ENCODE results near the gene DMAC2.
"Not testable (repeated sequence)": the region's sequence is repeated elsewhere in the genome, so short reads cannot be mapped to it uniquely, and the experiment has no call there.

DMAC2 gene

DNA sequence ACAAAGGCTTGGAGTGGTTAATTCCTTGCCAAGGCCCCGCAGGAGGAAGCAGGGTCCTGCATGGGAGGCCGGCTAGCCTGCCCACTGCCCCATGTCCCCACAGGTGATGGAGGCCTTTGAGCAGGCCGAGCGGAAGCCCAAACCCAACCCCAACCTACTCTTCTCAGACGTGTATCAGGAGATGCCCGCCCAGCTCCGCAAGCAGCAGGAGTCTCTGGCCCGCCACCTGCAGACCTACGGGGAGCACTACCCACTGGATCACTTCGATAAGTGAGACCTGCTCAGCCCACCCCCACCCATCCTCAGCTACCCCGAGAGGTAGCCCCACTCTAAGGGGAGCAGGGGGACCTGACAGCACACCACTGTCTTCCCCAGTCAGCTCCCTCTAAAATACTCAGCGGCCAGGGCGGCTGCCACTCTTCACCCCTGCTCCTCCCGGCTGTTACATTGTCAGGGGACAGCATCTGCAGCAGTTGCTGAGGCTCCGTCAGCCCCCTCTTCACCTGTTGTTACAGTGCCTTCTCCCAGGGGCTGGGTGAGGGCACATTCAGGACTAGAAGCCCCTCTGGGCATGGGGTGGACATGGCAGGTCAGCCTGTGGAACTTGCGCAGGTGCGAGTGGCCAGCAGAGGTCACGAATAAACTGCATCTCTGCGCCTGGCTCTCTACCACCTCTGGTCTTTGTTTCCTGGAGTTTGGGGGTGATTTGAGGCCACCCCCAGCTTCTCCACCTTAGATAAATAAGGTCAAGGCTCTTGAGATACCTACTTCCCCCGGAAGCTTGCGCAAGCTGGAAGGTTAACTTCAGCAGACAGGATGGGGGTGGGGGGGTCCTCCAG, 15.2 kb downstream of the DMAC2 start:
- no peak for DNase-seq (ENCODE audit: low read depth in 3 of 3, low spot score in 1 of 3)

GRCh38 chr19:41422955-41423354, 16.8 kb downstream of the DMAC2 start:
- no peak for DNase-seq (ENCODE audit: low read depth in 3 of 3, low spot score in 1 of 3)

GRCh38 chr19:41422456-41422855, 17.3 kb downstream of the DMAC2 start:
- DNase-seq (ENCODE audit: low read depth in 3 of 3, low spot score in 1 of 3) = no peak

GRCh38 chr19:41421973-41422372, 17.7 kb downstream of the DMAC2 start:
- no peak for DNase-seq (ENCODE audit: low read depth in 3 of 3, low spot score in 1 of 3)

- DNase-seq (ENCODE audit: low read depth in 3 of 3, low spot score in 1 of 3) = no peak
Measured at GRCh38 chr19:41421314-41421713, 18.4 kb downstream of the DMAC2 start.

DNA sequence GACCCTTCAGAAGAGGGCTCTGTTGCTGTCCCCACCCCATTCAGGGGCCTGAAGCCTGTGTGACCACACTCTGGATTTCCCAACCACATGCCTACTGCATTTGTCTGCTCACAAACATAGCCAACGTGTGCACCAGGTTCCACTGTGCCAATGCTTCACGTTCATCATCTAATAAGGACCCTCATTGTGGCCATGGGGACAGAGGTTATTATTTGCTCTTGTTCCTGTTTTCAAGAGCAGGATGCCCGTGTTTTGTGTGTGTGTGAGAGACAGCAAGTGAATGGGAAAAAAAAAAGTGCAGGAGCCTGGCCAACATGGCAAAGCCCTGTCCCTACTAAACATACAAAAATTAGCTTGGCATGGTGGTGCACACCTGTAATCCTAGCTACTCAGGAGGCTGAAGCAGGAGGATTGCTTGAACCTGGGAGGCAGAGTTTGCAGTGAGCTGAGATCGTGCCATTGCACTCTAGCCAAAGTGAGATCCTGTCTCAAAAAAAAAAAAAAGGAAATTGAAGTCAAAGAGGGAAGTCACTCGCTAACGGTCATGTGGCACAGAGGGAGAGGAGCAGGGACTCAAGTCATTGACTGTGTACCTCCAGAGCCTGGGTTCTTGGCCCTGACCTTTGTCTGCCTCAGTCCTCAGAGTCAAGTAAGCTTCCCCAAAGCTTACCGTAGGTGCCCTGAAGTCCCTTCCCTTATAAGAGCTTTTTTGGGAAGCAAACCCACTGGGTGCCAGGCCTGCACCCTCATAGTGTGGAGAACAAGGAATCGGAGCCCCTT, 19.4 kb downstream of the DMAC2 start:
- no peak for DNase-seq (ENCODE audit: low read depth in 3 of 3, low spot score in 1 of 3)

- DNase-seq (ENCODE audit: low read depth in 3 of 3, low spot score in 1 of 3) = no peak
Measured at GRCh38 chr19:41416194-41416674, 23.5 kb downstream of the DMAC2 start.

DNA sequence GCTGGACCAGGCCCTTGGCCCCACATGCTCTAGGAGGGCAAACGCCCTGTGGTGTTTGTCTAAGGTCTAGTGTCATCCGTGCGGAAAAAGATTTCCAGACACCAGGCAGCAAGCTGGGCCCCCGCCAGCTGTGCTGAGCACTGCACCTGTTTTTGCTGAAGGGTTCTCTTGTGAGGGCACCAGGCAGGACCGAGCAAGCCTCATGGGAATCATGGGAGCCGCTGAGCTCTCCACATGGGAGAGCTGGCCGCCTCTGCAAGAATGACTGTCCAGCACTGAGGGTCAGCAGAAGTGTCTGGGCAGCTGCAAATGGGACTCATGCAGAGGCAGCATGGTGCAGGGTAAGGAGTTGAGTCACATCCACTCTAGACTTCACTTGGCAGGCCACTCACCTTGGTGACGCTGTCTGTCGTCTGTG, 24.5 kb downstream of the DMAC2 start:
- no peak for DNase-seq (ENCODE audit: low read depth in 3 of 3, low spot score in 1 of 3)

- no peak for DNase-seq (ENCODE audit: low read depth in 3 of 3, low spot score in 1 of 3)
Measured at GRCh38 chr19:41414461-41414860, 25.3 kb downstream of the DMAC2 start.

GRCh38 chr19:41413947-41414346, 25.8 kb downstream of the DMAC2 start:
- DNase-seq (ENCODE audit: low read depth in 3 of 3, low spot score in 1 of 3) = no peak

GRCh38 chr19:41412953-41413352, 26.8 kb downstream of the DMAC2 start:
- no peak for DNase-seq (ENCODE audit: low read depth in 3 of 3, low spot score in 1 of 3)

DNA sequence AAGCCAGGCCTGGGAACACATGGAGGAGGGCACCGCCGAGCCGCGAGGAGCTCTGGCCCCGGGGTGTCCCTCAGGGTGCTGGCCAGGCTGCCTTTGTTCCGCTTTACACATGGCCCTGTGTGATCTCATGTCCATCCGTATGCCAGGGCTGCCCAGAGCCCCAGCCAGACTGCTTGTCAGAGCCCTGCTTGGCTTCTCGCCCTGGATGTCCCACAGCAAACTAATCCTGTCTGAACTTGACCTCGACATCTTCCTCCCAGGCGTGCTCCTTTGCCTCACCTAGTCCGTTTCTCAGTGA, 27.8 kb downstream of the DMAC2 start:
- no peak for DNase-seq (ENCODE audit: low read depth in 3 of 3, low spot score in 1 of 3)

- DNase-seq (ENCODE audit: low read depth in 3 of 3, low spot score in 1 of 3) = no peak
Measured at GRCh38 chr19:41411100-41411967, 28.4 kb downstream of the DMAC2 start.

DNA sequence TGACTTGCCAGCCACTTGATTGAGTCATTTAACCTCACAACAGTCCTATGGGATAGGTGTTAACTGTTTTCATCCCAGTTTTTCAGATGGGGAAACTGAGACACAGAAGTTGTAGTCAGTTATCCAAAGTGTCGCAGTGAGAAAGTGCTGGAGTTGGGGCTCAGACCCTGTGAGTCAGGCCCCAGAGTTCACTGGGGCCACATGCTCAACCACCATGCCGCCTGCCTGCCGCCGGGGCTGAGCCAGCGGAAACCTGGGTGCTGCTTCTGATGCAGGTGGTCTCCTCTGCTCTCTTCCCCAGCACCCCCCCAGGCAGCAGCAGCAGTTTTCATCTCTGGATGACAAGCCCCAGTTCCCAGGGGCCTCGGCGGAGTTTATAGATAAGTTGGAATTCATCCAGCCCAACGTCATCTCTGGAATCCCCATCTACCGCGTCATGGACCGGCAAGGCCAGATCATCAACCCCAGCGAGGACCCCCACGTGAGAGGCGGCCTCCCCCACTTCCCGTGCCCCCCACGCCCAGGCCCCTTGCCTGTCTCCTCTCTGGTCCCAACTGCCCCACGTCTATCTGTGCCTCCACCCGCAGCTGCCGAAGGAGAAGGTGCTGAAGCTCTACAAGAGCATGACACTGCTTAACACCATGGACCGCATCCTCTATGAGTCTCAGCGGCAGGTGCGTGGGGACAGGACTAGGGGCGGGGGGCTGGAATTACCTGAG, 29.2 kb downstream of the DMAC2 start:
- no peak for DNase-seq (ENCODE audit: low read depth in 3 of 3, low spot score in 1 of 3)

DNA sequence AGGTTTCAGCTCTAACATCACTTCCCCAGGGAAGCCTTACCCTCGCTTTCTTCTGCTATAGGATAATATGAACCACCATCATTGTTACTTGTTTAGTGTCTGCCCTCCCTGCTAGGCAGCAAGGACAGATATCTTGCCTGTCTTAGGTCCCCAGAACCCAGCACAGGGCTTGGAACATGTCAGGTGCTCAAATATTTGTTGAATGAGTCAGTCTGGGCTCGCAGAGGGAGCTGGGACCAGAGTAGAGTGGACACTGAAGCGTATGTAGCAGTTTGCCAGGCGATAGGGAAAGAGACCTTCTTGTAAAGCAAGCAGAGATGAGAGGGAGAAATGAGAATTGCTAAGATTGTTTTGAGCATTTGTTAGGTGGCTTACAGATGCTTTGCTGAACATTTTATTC, 30.4 kb downstream of the DMAC2 start:
- DNase-seq (ENCODE audit: low read depth in 3 of 3, low spot score in 1 of 3) = no peak

GRCh38 chr19:41408846-41409245, 30.9 kb downstream of the DMAC2 start:
- DNase-seq (ENCODE audit: low read depth in 3 of 3, low spot score in 1 of 3) = not testable (repeated sequence)

DNA sequence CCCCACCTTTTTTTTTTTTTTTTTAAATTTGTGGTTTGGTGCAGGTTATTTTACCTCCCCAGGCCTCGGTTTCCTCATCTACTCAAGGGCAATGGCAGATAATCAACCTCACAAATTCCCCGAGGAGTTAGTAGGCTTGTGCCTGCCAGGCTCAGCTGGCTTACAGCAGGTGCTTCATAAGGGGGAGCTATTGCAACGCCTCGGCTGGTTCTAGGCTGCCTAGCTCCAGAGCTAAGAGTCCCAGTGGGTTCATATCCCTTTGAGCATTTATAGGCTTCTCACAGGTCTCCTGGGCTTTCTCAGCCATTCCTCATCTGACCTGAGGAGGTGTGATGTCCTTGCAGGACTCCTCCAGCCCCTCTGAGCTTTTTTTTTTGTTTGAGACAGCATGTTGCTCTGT, 31.5 kb downstream of the DMAC2 start:
- DNase-seq (ENCODE audit: low read depth in 3 of 3, low spot score in 1 of 3) = no peak

GRCh38 chr19:41407271-41407670, 32.4 kb downstream of the DMAC2 start:
- DNase-seq (ENCODE audit: low read depth in 3 of 3, low spot score in 1 of 3) = no peak

- no peak for DNase-seq (ENCODE audit: low read depth in 3 of 3, low spot score in 1 of 3)
Measured at GRCh38 chr19:41405776-41406175, 33.9 kb downstream of the DMAC2 start.

- no peak for DNase-seq (ENCODE audit: low read depth in 3 of 3, low spot score in 1 of 3)
Measured at GRCh38 chr19:41403181-41403970, 36.3 kb downstream of the DMAC2 start.

Measured in stimulated activated CD4-positive, alpha-beta T cell treated with anti-CD3 and anti-CD28 coated beads, TNF-alpha, amount 100 ng/mL, for 1 hour (primary cell).